GM13976 (cell line): ENCODE data around the gene HMGXB3.

Experiments
- DNase-seq: peaks from one replicate; pipeline ENCODE4 v3.0.0; 2012; ENCODE audit warnings: low spot score
- in situ Hi-C: fragments of 300-500 bp; cut with MboI; formaldehyde crosslinking; loops from one replicate; pipeline ENCODE4 v1.12.0; 2022; ENCODE audit warnings: low sequenced_read_pairs, mixed read lengths, inconsistent platforms; ENCODE audit not compliant: unreplicated experiment
- TF ChIP-seq, protein P1 (sequence below): IDR thresholded peaks from 2 replicates; pipeline ENCODE4 v1.5.1; 2012; ENCODE audit warnings: borderline replicate concordance, mild to moderate bottlenecking; ENCODE audit not compliant: insufficient read depth; ENCODE audit errors: extremely low read depth, missing control alignments, control extremely low read depth

The HMGXB3 gene

DNA sequence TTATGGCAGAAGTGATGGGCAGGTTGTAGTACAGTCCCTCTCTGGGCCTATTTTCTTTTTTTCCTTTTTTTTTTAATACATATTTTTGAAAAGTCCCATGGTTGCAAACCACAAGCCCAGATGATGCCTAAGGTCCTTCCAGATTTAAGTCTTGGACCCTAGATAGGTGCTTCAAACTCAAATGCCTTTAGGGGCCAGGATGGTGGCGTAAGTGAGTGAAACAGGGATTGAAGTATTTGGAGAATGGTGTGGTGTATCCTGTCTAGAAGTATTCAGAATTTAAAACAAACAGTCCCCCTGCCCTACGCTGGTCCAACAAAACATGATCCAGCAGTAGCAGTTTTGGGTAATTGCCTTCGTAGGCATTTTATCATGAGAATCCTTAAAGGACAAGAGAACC lies 2.3 kb upstream of the HMGXB3 start:
- in situ Hi-C loops = no loop called here
- no peak for DNase-seq
- TF ChIP-seq, protein P1, sequence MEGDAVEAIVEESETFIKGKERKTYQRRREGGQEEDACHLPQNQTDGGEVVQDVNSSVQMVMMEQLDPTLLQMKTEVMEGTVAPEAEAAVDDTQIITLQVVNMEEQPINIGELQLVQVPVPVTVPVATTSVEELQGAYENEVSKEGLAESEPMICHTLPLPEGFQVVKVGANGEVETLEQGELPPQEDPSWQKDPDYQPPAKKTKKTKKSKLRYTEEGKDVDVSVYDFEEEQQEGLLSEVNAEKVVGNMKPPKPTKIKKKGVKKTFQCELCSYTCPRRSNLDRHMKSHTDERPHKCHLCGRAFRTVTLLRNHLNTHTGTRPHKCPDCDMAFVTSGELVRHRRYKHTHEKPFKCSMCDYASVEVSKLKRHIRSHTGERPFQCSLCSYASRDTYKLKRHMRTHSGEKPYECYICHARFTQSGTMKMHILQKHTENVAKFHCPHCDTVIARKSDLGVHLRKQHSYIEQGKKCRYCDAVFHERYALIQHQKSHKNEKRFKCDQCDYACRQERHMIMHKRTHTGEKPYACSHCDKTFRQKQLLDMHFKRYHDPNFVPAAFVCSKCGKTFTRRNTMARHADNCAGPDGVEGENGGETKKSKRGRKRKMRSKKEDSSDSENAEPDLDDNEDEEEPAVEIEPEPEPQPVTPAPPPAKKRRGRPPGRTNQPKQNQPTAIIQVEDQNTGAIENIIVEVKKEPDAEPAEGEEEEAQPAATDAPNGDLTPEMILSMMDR = no peak

DNA sequence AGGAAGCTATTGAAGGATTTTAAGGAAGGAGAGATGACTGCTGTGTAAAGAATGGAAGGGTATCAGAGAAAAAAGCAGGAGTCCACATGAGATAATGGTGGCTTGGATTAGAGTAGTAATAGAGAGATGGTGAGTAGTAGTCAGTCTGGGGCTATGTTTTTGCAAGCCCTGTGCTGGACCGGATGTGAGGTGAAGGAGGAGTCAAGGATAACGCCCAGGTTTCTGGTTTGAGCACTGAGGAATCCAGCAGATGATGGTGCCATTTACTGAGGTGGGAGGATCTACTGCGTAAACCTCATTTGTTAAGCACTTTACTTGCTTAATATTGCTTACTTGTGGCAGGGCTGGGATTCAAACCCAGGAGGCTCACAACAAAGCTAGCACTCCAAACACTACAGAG lies 1.2 kb upstream of the HMGXB3 start:
- in situ Hi-C loops = no loop called here
- DNase-seq = no peak
- TF ChIP-seq, protein P1 = no peak

DNA sequence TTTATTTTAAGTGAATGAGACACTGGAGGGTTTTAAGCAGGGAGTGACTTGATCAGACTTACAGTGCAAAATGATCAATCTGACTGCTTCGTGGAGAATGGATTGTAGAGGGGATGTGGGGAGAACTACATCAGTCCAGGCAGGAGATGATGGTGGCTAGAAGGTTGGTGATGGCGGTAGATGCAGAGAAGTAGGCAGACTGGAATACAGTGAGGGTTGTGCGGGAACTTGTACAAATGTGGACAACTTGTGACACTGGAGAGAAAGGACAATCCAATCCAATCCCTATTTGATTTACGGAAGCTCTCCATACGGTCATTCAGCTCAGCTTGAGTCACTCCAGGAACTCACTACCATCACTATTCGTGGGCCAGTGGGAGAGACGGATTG lies 678 bp upstream of the HMGXB3 start:
- TF ChIP-seq, protein P1 = no peak
- no peak for DNase-seq
- in situ Hi-C loops = loop anchor here (5.0 kb wide), 1 partner anchor 363 kb away; no protein-coding TSS in a partner anchor

DNA sequence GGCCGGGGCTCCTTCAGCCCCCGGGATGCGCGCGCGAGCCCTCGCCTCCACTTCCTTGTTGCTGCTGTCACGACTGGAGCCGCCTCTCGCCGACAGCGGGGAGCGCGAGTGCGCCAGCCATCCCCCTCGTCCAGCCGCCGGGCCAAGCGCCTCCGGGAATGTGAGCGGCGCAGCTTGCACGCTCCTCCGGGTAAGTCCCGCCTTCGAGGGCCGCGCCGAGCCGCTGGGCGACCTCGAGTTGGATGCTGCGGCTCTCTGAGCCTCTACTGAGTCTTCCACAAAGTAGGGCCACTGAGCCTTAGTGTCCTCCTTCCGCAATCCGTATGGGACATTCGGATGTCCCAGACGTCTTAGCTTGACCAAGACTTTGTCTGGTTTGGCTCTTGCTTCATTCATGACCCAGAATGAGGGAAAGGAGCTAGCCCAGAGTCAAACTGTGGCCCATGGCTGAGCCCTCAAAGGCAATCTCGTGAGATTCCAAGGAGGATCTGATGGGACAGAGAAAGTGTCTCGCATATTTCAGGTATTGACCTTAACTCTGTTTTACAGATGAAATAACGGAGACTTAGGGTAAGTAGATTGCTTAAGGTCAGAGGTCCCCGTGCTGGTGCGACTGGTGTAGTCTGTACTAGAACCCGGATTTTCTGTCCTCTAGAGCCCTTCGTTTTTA lies 586 bp downstream of the HMGXB3 start:
- peak; percentile 41 for DNase-seq
- in situ Hi-C loops = loop anchor here (5.0 kb wide), 1 partner anchor 364 kb away; no protein-coding TSS in a partner anchor

DNA sequence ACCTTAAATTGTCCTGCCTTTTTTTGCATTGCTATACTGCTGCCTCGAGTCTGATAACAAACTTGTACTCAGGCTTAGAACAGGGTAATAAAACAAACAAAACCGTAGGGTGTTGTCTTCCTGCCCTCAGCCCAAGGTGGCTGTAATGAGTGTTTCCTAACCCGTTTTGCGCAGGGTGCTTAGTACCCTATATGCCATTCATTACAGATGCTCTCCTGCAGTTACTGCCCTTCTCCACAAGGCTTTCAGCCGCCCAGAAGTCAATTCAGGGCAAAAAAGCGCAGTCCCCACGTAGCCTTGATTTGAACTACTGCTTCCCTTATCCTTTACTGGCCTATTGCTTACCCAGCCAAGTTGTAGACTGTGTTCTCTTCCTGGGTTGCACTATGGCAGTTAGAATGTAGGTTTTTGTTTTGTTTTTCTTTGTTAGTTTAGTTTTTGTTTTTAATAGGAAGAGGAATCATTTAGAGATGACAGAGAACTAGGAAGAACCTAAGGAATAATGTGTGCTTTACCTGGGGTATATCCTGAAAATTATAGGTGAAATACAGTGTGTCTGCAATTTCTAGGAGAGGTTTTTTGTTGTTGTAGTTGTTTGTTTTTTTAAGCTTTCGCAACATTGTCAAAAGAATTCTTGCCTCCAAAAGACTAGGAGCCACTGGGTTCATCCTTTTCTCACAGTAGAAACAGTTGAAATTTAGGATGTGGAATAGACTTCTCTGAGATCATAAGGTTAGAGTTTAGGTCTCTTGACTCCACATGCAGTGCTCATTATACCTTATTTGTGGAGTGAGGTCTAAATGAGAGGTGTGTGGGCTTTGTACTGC lies 1.3 kb downstream of the HMGXB3 start:
- peak; percentile 73 for DNase-seq

More for the DNA sequence above, 586 bp downstream of the HMGXB3 start:
- TF ChIP-seq, protein P1 = no peak

DNA sequence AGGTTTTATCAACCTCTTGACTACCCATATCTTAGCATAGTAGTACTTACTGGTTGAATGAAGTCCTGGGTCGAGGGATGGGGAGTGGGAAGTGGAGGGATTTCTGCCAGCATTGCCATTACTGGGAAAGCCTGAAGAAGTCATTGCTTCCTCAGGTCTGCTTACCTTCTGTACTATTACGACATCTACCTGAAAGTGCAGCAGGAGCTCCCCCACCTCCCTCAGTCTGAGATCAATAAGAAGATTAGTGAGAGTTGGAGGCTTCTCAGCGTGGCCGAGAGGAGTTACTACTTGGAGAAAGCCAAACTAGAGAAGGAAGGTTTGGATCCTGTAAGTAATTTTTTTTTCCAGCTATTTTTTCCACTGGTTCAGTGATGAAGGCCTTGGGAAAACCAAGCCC lies 5.8 kb downstream of the HMGXB3 start:
- no peak for DNase-seq
- TF ChIP-seq, protein P1 = no peak
- in situ Hi-C loops = no loop called here

More for the DNA sequence above, 1.3 kb downstream of the HMGXB3 start:
- in situ Hi-C loops = loop anchor here (5.0 kb wide), 1 partner anchor 365 kb away; no protein-coding TSS in a partner anchor
- TF ChIP-seq, protein P1 = peak; percentile 15
